GM12878 (cell line): ENCODE results near the gene CMC1. TPM values are rescaled to one million over a fixed set of nuclear protein-coding genes. Genes with fewer than 3 reads are reported as not detected.
A peak's percentile ranks its signal among the peaks of the same experiment; 100 is the strongest.

Source experiments
- ATAC-seq: fragments of 200-7000 bp; cut with Tn5 transposase; 3 replicates; pipeline ENCODE4 v1.9.1; 2020; ENCODE audit warnings: mild to moderate bottlenecking, moderate library complexity
- BruUV-seq: library from RNA; stranded (reverse); fragments of 400-500 nt; replicated peaks from 2 replicates; lab custom pipeline; 2021; lab: Mats Ljungman, UMichigan
- CTCF ChIA-PET: fragments of 300-600 bp; sonication (Branson Sonifier 250); formaldehyde crosslinking; extraction: SDS; loops from one replicate; lab custom pipeline; 2021; ENCODE audit warnings: inconsistent platforms; lab: Yijun Ruan, JAX
- POLR2A ChIA-PET: fragments of 350-600 bp; formaldehyde crosslinking; extraction: SDS; loops from one replicate; lab custom pipeline; 2021; ENCODE audit warnings: inconsistent platforms; lab: Charles Lee
- RAD21 ChIA-PET: fragments of 300-600 bp; sonication (Branson Sonifier 250); formaldehyde crosslinking; loops from one replicate; lab custom pipeline; 2023; ENCODE audit warnings: antibody characterized with exemption; ENCODE audit not compliant: unreplicated experiment; lab: Charles Lee
- SMC1A ChIA-PET: fragments of 300-600 bp; sonication (Branson Sonifier 250); formaldehyde crosslinking; loops from one replicate; lab custom pipeline; 2023; ENCODE audit not compliant: unreplicated experiment, uncharacterized antibody; lab: Charles Lee
- DNase-seq: peaks from one replicate; pipeline ENCODE4 v3.0.0-alpha.2; 2011; ENCODE audit warnings: low read depth, low spot score
- FAIRE-seq: peaks from 3 replicates; lab custom pipeline; 2011; peaks lifted over from hg19 to GRCh38; lab: Jason Lieb, UNC
- H2AFZ ChIP-seq: 2 replicates; pipeline ENCODE4 v1.6.0; 2011; ENCODE audit warnings: low read depth, low read length, control low read depth; ENCODE audit not compliant: control insufficient read depth
- H3K27ac ChIP-seq: 2 replicates; pipeline ENCODE4 v1.5.1; 2011; ENCODE audit warnings: control low read depth; ENCODE audit not compliant: control insufficient read depth, insufficient read depth
- H3K27me3 ChIP-seq, 2 experiments: replicated peaks in 1 of 2; 2 replicates each; pipeline versions ENCODE4 v1.6.0 to v1.6.1; 2011; ENCODE audit warnings: low read length in 1 of 2; ENCODE audit not compliant: control insufficient read depth in 2 of 2, insufficient read depth in 2 of 2
- H3K36me3 ChIP-seq, 2 experiments: 2 replicates each; pipeline ENCODE4 v1.5.1; 2011; ENCODE audit warnings: low read length in 1 of 2; ENCODE audit not compliant: control insufficient read depth in 2 of 2, insufficient read depth in 2 of 2
- H3K4me1 ChIP-seq: 2 replicates; pipeline ENCODE4 v1.6.1; 2011; ENCODE audit warnings: mild to moderate bottlenecking, low read length, moderate library complexity, mixed read lengths; ENCODE audit not compliant: control insufficient read depth, insufficient read depth
- H3K4me2 ChIP-seq: 2 replicates; pipeline ENCODE4 v1.6.0; 2011; ENCODE audit warnings: control low read depth; ENCODE audit not compliant: control insufficient read depth, insufficient read depth
- H3K4me3 ChIP-seq: fragments of 200-600 bp; sonication (generic); 2 replicates; pipeline ENCODE4 v1.5.1; 2016
- H3K79me2 ChIP-seq: 2 replicates; pipeline ENCODE4 v1.6.0; 2011; ENCODE audit warnings: low read length; ENCODE audit not compliant: control insufficient read depth, insufficient read depth
- H3K9ac ChIP-seq: 2 replicates; pipeline ENCODE4 v1.8.0; 2011; ENCODE audit warnings: low read length, control low read depth, mixed read lengths; ENCODE audit not compliant: control insufficient read depth, insufficient read depth
- H3K9me3 ChIP-seq: replicated peaks from 3 replicates; pipeline ENCODE4 v1.5.1; 2011; ENCODE audit warnings: mild to moderate bottlenecking, low read length; ENCODE audit not compliant: control insufficient read depth, insufficient read depth
- H4K20me1 ChIP-seq: 2 replicates; pipeline ENCODE4 v1.6.0; 2011; ENCODE audit not compliant: control insufficient read depth, insufficient read depth
- BCL11A ChIP-seq: IDR thresholded peaks from 2 replicates; pipeline ENCODE4 v1.6.1; 2011; ENCODE audit warnings: low read depth, low read length
- CREB1 ChIP-seq: IDR thresholded peaks from 2 replicates; pipeline ENCODE4 v1.6.1; 2012; ENCODE audit warnings: low read depth, mild to moderate bottlenecking, inconsistent platforms
- EGR1 ChIP-seq, 2 experiments: IDR thresholded peaks; 1 replicate in 1 of 2; 2 replicates in 1 of 2; pipeline ENCODE4 v1.6.1; 2011 to 2012; ENCODE audit warnings: low read depth in 2 of 2, low read length in 2 of 2, borderline replicate concordance in 1 of 2, mild to moderate bottlenecking in 1 of 2, moderate library complexity in 1 of 2
- IKZF2 ChIP-seq, 2 experiments: fragments of 450-650 bp; IDR thresholded peaks; 2 replicates each; pipeline ENCODE4 v1.6.1; 2017; ENCODE audit warnings: mild to moderate bottlenecking in 2 of 2, moderate library complexity in 2 of 2
- JUND ChIP-seq: IDR thresholded peaks from 2 replicates; pipeline ENCODE4 v1.6.1; 2012; ENCODE audit warnings: low read depth, mild to moderate bottlenecking, low read length, improper control_type of control experiment, moderate library complexity
- PKNOX1 ChIP-seq: fragments of 450-650 bp; IDR thresholded peaks from 2 replicates; pipeline ENCODE4 v1.6.1; 2016; ENCODE audit warnings: mild to moderate bottlenecking
- RAD21 ChIP-seq: IDR thresholded peaks from 2 replicates; pipeline ENCODE4 v1.6.1; 2011; ENCODE audit warnings: mild to moderate bottlenecking, low read depth, low read length, moderate library complexity; ENCODE audit not compliant: insufficient read depth
- SMAD1 ChIP-seq: fragments of 450-650 bp; IDR thresholded peaks from 2 replicates; pipeline ENCODE4 v1.6.1; 2018; ENCODE audit warnings: mild to moderate bottlenecking, low read depth; ENCODE audit not compliant: partially characterized antibody
- TCF3 ChIP-seq: IDR thresholded peaks from 2 replicates; pipeline ENCODE4 v1.6.1; 2012; ENCODE audit warnings: low read depth, mild to moderate bottlenecking, low read length, borderline replicate concordance; ENCODE audit not compliant: insufficient read depth
- ZNF687 ChIP-seq: fragments of 450-650 bp; IDR thresholded peaks from 2 replicates; pipeline ENCODE4 v1.6.1; 2017; ENCODE audit warnings: mild to moderate bottlenecking, moderate library complexity
- WGBS: methylation state at CpG from one replicate; pipeline ENCODE4 v1.1.6; 2016; ENCODE audit warnings: low lambda C conversion rate; ENCODE audit not compliant: insufficient replicate concordance, insufficient coverage; ENCODE audit errors: missing lambda C conversion rate; 5-methylcytosine and 5-hydroxymethylcytosine counted together
- in situ Hi-C: fragments of 300-500 bp; cut with MboI; formaldehyde crosslinking; loops from 9 replicates; pipeline ENCODE4 v1.14.3; 2018; ENCODE audit warnings: mixed read lengths
- intact Hi-C: fragments of 100-400 bp; cut with micrococcal nuclease; formaldehyde crosslinking; loops from one replicate; pipeline ENCODE4 v1.14.2; 2022; ENCODE audit not compliant: unreplicated experiment
- polyA plus RNA-seq, 11 experiments: library from polyadenylated mRNA; depleted of rRNA in 4 of 11; unstranded in 6 of 11; stranded (reverse) in 5 of 11; fragments of >200 nt; fragmentation: Nextera tagmentation in 4 of 11; fragmentation: Illumina TruSeq in 1 of 11; extraction: Ambion mirVana in 4 of 11; extraction: Trizol in 1 of 11; gene quantifications; 1 replicate in 1 of 11; 2 replicates in 10 of 11; pipeline versions ENCODE4 v1.2.1 to v1.2.3, GENCODE V29; 2011 to 2016; ENCODE audit warnings: inconsistent platforms in 2 of 11, missing spikeins in 2 of 11, low read depth in 1 of 11
- total RNA-seq, 4 experiments: library from RNA; depleted of rRNA in 3 of 4; stranded (reverse); fragments of >200 nt in 3 of 4; fragmentation: Illumina TruSeq in 1 of 4; extraction: Trizol in 1 of 4; gene quantifications; 2 replicates each; pipeline versions ENCODE4 v1.2.1 to v1.2.3, GENCODE V29; 2013 to 2021
- TF ChIP-seq, protein P1 (sequence below): IDR thresholded peaks from 2 replicates; pipeline ENCODE4 v1.6.1; 2011; ENCODE audit warnings: low read depth, low read length, improper control_type of control experiment, borderline replicate concordance

CMC1 gene
- total and polyA plus RNA-seq, 10 of the 15 experiments (the other 5 are each of a cell fraction or from before 2014, with no cell fraction given): 12.3 to 118 (median 29.3) TPM

DNA sequence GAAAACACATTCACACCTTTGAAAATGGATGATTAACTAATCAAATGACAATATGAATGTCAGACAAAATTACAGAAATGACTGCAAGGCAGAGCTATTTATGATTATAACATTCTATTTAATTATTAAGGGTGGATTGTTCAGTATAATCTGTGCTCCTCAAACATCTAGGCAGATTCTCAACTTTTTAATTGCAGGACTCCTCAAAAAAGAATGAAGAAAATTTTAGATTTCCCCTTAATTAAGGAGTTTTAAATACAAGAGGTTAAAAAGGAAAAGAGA is 22.6 kb upstream of the CMC1 start (continued):
- TF ChIP-seq RAD21: no peak
- 0 out of 4 replicates have a peak, but pooled peaks of 1 of the 2 experiments have one; percentile 5 for TF ChIP-seq IKZF2 (IDR thresholded peaks at IDR 0.05)
- no peak for TF ChIP-seq SMAD1
- peak; percentile 22; the same call in 1 of the 2 replicates for TF ChIP-seq PKNOX1
- peak; percentile 64; the same call in 1 of the 2 replicates for TF ChIP-seq JUND
- no peak for TF ChIP-seq BCL11A

GRCh38 chr3:28224430-28224829 is 17.0 kb upstream of the CMC1 start:
- no peaks in the 10 kb centered on the region for H3K4me1 ChIP-seq
- no peaks in the 10 kb centered on the region for H4K20me1 ChIP-seq
- no peaks in the 10 kb centered on the region for H3K79me2 ChIP-seq
- no peak overlapping the region for H3K4me2 ChIP-seq
- no peak overlapping the region for H3K4me3 ChIP-seq
- intact Hi-C loops (no loop called here), in situ Hi-C loops (no loop called here)
- 34% methylated on average over 4 of the region's 4 CpGs for WGBS
- ChIA-PET SMC1A (interaction anchor here (1.4 to 1.8 kb wide), 3 partner anchors 15 to 102 kb away, joined by 4 to 7 read pairs (median 5); partner anchors contain the start of gene CMC1), POLR2A (interaction anchor here (5.9 kb wide), 1 partner anchor 17 kb away, joined by 31 read pairs; the partner anchor contains the start of gene CMC1), CTCF (interaction anchor here (1.2 kb wide), 1 partner anchor 44 kb away, joined by 3 read pairs; no protein-coding TSS in a partner anchor), RAD21 (interaction anchor here (1.3 kb wide), 1 partner anchor 17 kb away, joined by 3 read pairs; the partner anchor contains the start of gene CMC1)
- H3K27ac ChIP-seq: no peak overlapping the region
- TF ChIP-seq EGR1 (IDR thresholded peaks at IDR 0.05; ENCODE audit: borderline replicate concordance in 1 of 2, low read depth in 2 of 2, low read length in 2 of 2): no peak
- TF ChIP-seq TCF3: no peak
- no peak for TF ChIP-seq CREB1
- no peak for TF ChIP-seq ZNF687
- TF ChIP-seq, protein P1, sequence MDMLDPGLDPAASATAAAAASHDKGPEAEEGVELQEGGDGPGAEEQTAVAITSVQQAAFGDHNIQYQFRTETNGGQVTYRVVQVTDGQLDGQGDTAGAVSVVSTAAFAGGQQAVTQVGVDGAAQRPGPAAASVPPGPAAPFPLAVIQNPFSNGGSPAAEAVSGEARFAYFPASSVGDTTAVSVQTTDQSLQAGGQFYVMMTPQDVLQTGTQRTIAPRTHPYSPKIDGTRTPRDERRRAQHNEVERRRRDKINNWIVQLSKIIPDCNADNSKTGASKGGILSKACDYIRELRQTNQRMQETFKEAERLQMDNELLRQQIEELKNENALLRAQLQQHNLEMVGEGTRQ: no peak
- DNase-seq (no peak), FAIRE-seq (no peak), ATAC-seq (no peak)
- H3K27me3 ChIP-seq: no peaks in the 10 kb centered on the region
- no peak overlapping the region for H3K9ac ChIP-seq
- no TSS peak for BruUV-seq
- no peak overlapping the region for H2AFZ ChIP-seq
- no peaks in the 10 kb centered on the region for H3K36me3 ChIP-seq
- no peaks in the 10 kb centered on the region for H3K9me3 ChIP-seq
